Caco-2 (cell line): ENCODE measurements around the gene LPCAT3. TPM values are rescaled to one million over a fixed set of nuclear protein-coding genes. Genes with fewer than 3 reads are reported as not detected.

Source experiments
- BruUV-seq: library from RNA; stranded (reverse); fragments of 400-500 nt; replicated peaks from 2 replicates; lab custom pipeline; 2021; lab: Mats Ljungman, UMichigan
- CTCF ChIA-PET: fragments of 300-600 bp; sonication (Branson Sonifier 250); formaldehyde crosslinking; loops from one replicate; lab custom pipeline; 2022; ENCODE audit warnings: antibody characterized with exemption; lab: Charles Lee
- POLR2A ChIA-PET: fragments of 300-600 bp; sonication (Branson Sonifier 250); formaldehyde crosslinking; loops from one replicate; lab custom pipeline; 2022; ENCODE audit warnings: antibody characterized with exemption; lab: Charles Lee
- DNase-seq, 2 experiments: peaks; one replicate each; pipeline versions ENCODE4 v3.0.0 to v3.0.0-alpha.2; 2020 to 2022
- H3K27me3 ChIP-seq: replicated peaks from 2 replicates; pipeline ENCODE4 v1.6.0; 2011; ENCODE audit warnings: low read length; ENCODE audit not compliant: control insufficient read depth, insufficient read depth
- H3K36me3 ChIP-seq: 2 replicates; pipeline ENCODE4 v1.5.1; 2011; ENCODE audit warnings: low read length; ENCODE audit not compliant: control insufficient read depth, insufficient read depth
- H3K4me1 ChIP-seq: fragments of 250-450 bp; sonication (Bioruptor Pico); 2 replicates; pipeline ENCODE4 v1.5.1; 2020; ENCODE audit warnings: mild to moderate bottlenecking
- H3K4me3 ChIP-seq: 2 replicates; pipeline ENCODE4 v1.5.1; 2011; ENCODE audit warnings: low read depth, mild to moderate bottlenecking, control low read depth, low read length
- H3K9me3 ChIP-seq: fragments of 250-450 bp; sonication (Bioruptor Pico); 2 replicates; pipeline ENCODE4 v1.5.1; 2020; ENCODE audit warnings: mild to moderate bottlenecking, moderate library complexity
- H3K27ac Mint-ChIP-seq: one replicate; pipeline ENCODE4 v1.8.0; 2022; ENCODE audit warnings: mixed read lengths; ENCODE audit not compliant: unreplicated experiment
- H3K27me3 Mint-ChIP-seq: one replicate; pipeline ENCODE4 v1.8.0; 2022; ENCODE audit warnings: mixed read lengths; ENCODE audit not compliant: insufficient read depth, unreplicated experiment
- H3K36me3 Mint-ChIP-seq: one replicate; pipeline ENCODE4 v1.8.0; 2022; ENCODE audit warnings: mild to moderate bottlenecking, mixed read lengths; ENCODE audit not compliant: insufficient read depth, unreplicated experiment
- H3K4me1 Mint-ChIP-seq: one replicate; pipeline ENCODE4 v1.8.0; 2022; ENCODE audit warnings: low read depth, mixed read lengths; ENCODE audit not compliant: unreplicated experiment
- H3K4me3 Mint-ChIP-seq: one replicate; pipeline ENCODE4 v1.8.0; 2022; ENCODE audit warnings: mild to moderate bottlenecking, moderate library complexity, mixed read lengths; ENCODE audit not compliant: unreplicated experiment
- H3K9me3 Mint-ChIP-seq: one replicate; pipeline ENCODE4 v1.8.0; 2022; ENCODE audit warnings: mixed read lengths; ENCODE audit not compliant: unreplicated experiment
- intact Hi-C: fragments of 100-400 bp; cut with micrococcal nuclease; formaldehyde crosslinking; loops from one replicate; pipeline ENCODE4 v1.10.0; 2022; ENCODE audit not compliant: unreplicated experiment
- total RNA-seq: library from RNA; stranded (reverse); gene quantifications from 2 replicates; pipeline ENCODE4 v1.2.3, GENCODE V29; 2022
- TF ChIP-seq, protein P1 (sequence below), 2 experiments: fragments of 200-600 bp in 1 of 2; IDR thresholded peaks; 1 replicate in 1 of 2; 2 replicates in 1 of 2; pipeline versions ENCODE4 v1.5.1 to v1.8.0; 2011 to 2022; ENCODE audit warnings: antibody characterized with exemption in 1 of 2, control low read depth in 1 of 2, inconsistent platforms in 1 of 2, low read depth in 1 of 2, low read length in 1 of 2, mild to moderate bottlenecking in 1 of 2, moderate library complexity in 1 of 2; ENCODE audit not compliant: insufficient read depth in 1 of 2, severe bottlenecking in 1 of 2, unreplicated experiment in 1 of 2

LPCAT3 gene
- total RNA-seq, 1 experiment from 2014 or later = 142 TPM

DNA sequence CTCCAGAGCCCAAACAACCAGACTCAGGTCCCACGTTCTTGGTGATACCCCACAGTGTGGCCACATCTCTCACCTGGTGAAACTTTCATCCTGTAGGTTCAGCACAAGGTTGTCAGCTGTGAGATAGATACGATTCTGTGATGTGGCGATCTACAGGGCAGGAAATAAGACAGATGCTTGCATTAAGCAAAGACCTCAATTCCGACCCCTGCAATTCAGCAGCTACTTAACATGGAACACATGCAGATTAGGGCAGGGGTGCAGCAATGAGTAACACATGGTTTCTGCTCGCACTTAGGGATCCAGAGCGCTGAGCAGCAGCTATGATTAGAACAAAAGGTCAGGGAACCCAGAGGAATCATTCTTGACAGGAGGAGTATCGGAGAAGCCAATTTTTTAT, 51.9 kb downstream of the LPCAT3 start:
- intact Hi-C loops = no loop called here
- POLR2A ChIA-PET = interaction anchor here (9.3 kb wide), 1 partner anchor 21 kb away, joined by 237 read pairs; the partner anchor contains the start of genes C12orf57 and RNU7-1
- DNase-seq = no peak
- Histone ChIP-seq H3K9me3 (no peaks in the 10 kb centered on the region), H3K36me3 (peaks cover 19% of the 10 kb centered on the region), H3K27me3 (no peaks in the 10 kb centered on the region), H3K4me1 (peaks cover 33% of the 10 kb centered on the region), H3K4me3 (no peak overlapping the region)
- Mint-ChIP-seq H3K4me3 (no peak overlapping the region), H3K27ac (no peak overlapping the region), H3K27me3 (no peaks in the 10 kb centered on the region), H3K36me3 (peaks cover 97% of the 10 kb centered on the region), H3K4me1 (peaks cover 26% of the 10 kb centered on the region), H3K9me3 (no peaks in the 10 kb centered on the region)
- TF ChIP-seq, protein P1, sequence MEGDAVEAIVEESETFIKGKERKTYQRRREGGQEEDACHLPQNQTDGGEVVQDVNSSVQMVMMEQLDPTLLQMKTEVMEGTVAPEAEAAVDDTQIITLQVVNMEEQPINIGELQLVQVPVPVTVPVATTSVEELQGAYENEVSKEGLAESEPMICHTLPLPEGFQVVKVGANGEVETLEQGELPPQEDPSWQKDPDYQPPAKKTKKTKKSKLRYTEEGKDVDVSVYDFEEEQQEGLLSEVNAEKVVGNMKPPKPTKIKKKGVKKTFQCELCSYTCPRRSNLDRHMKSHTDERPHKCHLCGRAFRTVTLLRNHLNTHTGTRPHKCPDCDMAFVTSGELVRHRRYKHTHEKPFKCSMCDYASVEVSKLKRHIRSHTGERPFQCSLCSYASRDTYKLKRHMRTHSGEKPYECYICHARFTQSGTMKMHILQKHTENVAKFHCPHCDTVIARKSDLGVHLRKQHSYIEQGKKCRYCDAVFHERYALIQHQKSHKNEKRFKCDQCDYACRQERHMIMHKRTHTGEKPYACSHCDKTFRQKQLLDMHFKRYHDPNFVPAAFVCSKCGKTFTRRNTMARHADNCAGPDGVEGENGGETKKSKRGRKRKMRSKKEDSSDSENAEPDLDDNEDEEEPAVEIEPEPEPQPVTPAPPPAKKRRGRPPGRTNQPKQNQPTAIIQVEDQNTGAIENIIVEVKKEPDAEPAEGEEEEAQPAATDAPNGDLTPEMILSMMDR (IDR thresholded peaks at IDR 0.05; ENCODE audit: insufficient read depth in 1 of 2, low read depth in 1 of 2, low read length in 1 of 2, severe bottlenecking in 1 of 2, unreplicated experiment in 1 of 2) = no peak
- CTCF ChIA-PET = interaction anchor here (0.7 to 8.6 kb wide), 2 partner anchors 21 to 55 kb away, joined by 4 to 241 read pairs; partner anchors contain the start of genes C12orf57 and RNU7-1
- no TSS peak for BruUV-seq

DNA sequence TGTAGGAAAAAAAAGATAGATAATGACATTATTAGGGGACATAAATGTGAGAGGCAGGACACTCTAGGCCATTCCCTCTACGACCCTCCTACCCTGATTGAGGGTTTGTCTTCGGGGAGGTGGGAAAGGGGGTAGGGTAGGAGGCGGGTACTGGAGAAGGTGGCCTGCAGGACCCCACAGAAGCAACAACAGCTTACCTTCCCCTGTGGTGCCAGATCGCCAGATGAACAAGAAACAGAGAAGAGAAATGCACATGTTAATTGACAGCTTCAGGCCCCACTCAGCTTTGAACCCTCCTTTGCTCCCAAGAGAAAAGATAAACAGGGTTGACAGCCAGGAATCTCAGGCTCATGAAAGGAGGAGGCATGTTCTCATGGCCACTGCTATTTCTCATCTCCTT, 52.6 kb downstream of the LPCAT3 start:
- Histone ChIP-seq H3K36me3 (peaks cover 19% of the 10 kb centered on the region), H3K9me3 (no peaks in the 10 kb centered on the region), H3K27me3 (no peaks in the 10 kb centered on the region), H3K4me3 (no peak overlapping the region), H3K4me1 (peaks cover 39% of the 10 kb centered on the region)
- Mint-ChIP-seq H3K27me3 (no peaks in the 10 kb centered on the region), H3K36me3 (peaks cover 93% of the 10 kb centered on the region), H3K27ac (peak overlapping the region; percentile 93), H3K4me1 (peaks cover 32% of the 10 kb centered on the region), H3K4me3 (peak overlapping the region; percentile 81), H3K9me3 (no peaks in the 10 kb centered on the region)
- TF ChIP-seq, protein P1 (IDR thresholded peaks at IDR 0.05; ENCODE audit: insufficient read depth in 1 of 2, low read depth in 1 of 2, low read length in 1 of 2, severe bottlenecking in 1 of 2, unreplicated experiment in 1 of 2) = no peak
- ChIA-PET CTCF (interaction anchor here (2.5 to 8.6 kb wide), 2 partner anchors 20 to 96 kb away, joined by 10 to 241 read pairs; partner anchors contain the start of genes C12orf57 and RNU7-1), POLR2A (interaction anchor here (9.3 kb wide), 1 partner anchor 20 kb away, joined by 237 read pairs; the partner anchor contains the start of genes C12orf57 and RNU7-1)
- no peak for DNase-seq
- no TSS peak for BruUV-seq
- intact Hi-C loops = no loop called here

DNA sequence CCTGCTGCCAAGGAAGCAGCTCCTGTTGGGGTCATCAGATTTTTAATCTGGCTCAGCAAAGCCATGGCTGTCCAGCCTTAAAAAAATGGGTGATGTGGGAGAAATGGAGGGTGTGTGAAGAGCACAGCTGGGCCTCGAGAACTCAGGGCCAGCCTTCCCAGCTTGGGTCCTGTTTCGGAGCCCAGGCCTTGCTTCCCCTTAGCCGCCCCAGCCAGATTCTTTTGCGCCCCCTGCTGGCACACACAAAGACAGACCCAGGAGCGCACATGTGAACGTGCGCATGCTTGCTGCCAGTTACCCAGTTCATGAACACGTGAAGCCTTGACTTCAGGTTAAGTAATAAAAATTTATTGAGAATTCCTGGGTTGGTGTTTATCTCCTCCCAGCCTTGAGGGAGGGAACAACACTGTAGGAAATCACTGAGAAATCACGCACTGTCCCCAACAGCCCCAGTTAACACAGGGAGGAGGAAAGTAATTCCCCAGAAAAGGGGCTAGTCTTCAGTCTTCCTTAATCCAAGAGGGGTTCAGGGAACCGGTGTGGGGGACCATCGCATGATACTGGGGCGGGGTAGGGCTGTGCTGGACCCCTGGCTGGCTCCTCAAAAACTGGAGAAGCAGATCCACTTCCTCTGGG, 53.1 kb downstream of the LPCAT3 start:
- Mint-ChIP-seq H3K9me3 (no peaks in the 10 kb centered on the region), H3K27me3 (no peaks in the 10 kb centered on the region), H3K4me1 (peaks cover 37% of the 10 kb centered on the region), H3K4me3 (peak overlapping the region; percentile 81), H3K36me3 (peaks cover 87% of the 10 kb centered on the region), H3K27ac (peak overlapping the region; percentile 93)
- intact Hi-C loops = no loop called here
- no TSS peak for BruUV-seq
- ChIA-PET CTCF (interaction anchor here (0.5 to 8.6 kb wide), 17 partner anchors 13 to 431 kb away, joined by 3 to 241 read pairs (median 4); partner anchors contain the start of genes C12orf57, C1RL, CDCA3 and GAPDH), POLR2A (interaction anchor here (9.3 kb wide), 1 partner anchor 20 kb away, joined by 237 read pairs; the partner anchor contains the start of genes C12orf57 and RNU7-1)
- H3K36me3 ChIP-seq = peaks cover 19% of the 10 kb centered on the region
- no peaks in the 10 kb centered on the region for H3K27me3 ChIP-seq
- H3K9me3 ChIP-seq = no peaks in the 10 kb centered on the region
- peaks cover 39% of the 10 kb centered on the region for H3K4me1 ChIP-seq
- TF ChIP-seq, protein P1 (IDR thresholded peaks at IDR 0.05; ENCODE audit: insufficient read depth in 1 of 2, low read depth in 1 of 2, low read length in 1 of 2, severe bottlenecking in 1 of 2, unreplicated experiment in 1 of 2) = peak; percentile 95 to 96
- peak; percentile 91 to 93 for DNase-seq
- H3K4me3 ChIP-seq = peak overlapping the region; percentile 64
